HG03159 (cell line): ENCODE data around the gene NOTCH2.

Experiments
- ATAC-seq: cut with Tn5 transposase; IDR thresholded peaks from one replicate; pipeline ENCODE4 v1.9.1; 2021; ENCODE audit warnings: mild to moderate bottlenecking, moderate library complexity; ENCODE audit not compliant: unreplicated experiment

Gene NOTCH2

DNA sequence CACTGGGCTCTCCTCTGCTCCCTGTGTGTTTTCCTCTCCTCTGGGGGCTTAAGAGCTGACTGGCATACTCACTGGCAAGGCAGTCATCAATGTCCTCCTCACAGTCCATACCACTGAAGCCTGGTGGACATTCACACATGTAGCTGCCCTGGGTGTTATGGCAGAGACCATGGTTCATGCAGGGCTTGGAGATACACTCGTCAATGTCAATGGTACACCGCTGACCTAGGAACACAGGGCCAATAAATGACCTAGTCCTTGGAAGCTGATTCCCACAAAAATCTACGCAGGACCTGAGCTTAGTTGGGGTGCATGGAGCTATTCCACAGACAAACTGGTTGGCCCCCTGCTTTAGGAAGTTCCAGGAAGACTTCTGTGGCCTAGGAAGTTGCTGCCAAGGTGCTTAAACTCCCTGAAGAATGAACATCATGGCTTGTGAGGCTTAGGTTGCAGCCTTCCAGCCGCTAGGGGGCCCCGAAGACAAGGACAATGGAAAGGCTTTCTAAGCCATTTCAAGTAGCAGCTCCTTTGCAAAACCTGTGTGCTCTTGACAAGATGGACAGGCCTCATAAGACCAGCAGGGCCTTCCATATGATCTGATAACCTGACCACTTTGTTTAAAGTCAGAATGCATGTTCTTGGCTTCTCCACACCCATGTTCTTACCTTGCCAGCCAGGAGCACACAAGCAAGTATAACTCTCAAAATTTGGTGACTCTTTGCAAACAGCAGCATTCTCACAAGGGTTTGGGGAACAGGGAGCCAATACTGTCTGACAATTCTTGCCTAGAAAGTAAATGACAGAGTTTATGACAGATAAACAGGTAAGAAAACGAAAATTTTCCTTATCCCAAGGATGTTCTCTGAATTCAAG lies 120.9 kb downstream of the NOTCH2 start:
- no peak for ATAC-seq

DNA sequence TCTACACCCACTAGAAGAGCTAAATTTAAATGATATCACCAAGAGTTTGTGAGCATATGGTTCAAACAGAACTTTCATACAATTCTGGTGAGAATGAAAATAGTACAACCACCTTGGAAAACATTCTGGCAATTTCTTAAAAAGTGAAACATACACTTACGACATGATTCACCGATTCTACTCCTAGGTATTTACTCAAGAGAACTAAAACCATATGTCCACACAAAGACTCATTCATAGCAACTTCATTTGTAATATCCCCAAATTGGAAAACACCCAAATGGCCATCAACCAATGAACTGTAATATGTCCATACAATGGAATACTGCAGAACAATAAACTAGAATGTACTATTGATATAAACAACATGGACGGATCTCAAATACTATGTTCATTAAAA lies 122.0 kb downstream of the NOTCH2 start:
- ATAC-seq: no peak

DNA sequence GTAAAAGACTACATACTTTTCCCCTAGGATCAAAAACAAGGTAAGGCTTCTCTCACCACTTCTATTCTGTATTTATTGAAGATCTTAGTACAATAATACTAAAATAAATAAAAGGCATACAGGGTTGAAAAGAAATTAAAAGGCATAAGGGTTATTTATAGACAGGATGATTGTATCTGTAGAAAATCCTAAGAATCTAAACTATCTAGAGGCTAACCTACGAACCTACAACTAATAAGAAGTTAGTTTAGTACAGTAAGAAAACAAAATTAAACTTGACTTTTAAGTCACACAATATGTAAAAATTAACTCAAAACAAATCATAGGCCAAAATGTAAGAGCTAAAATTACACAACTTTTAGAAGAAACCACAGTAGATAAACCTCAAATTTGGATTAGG lies 122.7 kb downstream of the NOTCH2 start:
- ATAC-seq: no peak

DNA sequence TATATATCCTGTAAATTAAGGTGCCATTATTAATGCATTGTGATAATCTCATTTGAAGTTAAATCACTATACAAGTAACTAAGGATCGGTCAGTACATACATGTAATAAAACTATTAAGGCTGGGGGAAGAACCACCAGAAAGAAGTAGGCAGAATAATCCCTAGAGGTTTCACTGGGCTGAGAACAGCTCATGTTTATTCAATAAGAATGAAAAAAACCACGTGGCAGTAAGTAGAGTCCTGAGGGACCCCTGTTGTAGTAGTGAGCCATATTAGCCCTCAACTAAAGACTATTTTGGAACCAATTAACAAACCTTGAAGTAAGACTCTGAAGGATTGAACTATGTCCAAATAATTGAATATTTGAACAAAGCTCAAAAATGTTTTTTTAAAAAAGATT lies 126.2 kb downstream of the NOTCH2 start:
- no peak for ATAC-seq

DNA sequence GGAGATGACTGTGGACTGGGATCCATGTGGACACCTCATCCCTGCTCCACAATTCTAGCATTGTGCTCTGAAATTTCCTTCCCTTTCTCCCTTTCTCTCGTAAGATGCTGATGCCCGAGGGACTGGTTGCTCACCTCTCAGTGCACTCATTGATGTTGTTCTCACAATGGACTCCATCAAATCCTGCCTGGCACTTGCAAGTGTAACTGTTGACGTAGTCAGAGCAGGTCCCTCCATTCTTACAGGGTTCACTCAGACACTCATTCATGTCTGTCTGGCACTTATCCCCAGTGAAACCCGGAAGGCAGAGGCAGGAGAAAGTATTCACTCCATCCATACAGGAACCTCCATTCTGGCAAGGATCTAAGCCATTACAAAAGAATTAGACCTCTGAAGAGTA lies 128.1 kb downstream of the NOTCH2 start:
- ATAC-seq: no peak

DNA sequence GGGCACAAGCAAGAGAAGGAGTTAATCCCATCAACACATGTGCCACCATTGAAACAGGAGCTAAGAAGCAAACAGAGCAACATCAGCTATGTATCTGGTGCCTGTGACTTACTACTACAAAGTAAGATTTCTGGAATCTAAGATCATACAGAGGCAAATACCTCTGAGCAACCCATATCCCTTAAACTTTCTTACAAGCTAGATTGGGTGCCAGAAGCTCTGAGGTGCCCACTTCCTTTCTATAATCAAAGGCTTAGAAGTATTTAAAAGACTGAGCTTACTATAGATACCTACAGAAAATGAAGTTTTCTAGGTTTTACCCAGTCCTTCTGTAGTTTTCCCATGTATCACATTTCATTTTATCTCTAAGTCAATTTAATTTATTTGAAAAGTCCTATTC lies 128.8 kb downstream of the NOTCH2 start:
- no peak for ATAC-seq

DNA sequence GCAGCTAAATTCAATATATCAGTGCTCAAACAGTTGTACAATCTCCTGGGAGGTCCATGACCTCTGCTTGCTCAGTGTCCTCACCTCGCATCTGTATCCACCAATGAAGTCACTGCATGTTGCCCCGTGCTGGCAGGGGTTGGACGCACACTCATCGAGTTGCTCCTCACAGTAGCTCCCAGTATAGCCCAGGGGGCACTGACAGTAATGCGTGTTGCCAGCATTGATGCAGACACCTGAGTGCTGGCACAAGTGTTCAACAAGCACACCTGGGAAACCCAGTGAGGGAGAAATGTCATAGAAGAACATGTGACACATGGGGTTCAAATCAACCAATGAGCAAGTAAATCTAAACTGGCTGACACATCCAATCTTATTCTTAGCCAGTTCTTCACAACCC lies 132.3 kb downstream of the NOTCH2 start:
- no peak for ATAC-seq

DNA sequence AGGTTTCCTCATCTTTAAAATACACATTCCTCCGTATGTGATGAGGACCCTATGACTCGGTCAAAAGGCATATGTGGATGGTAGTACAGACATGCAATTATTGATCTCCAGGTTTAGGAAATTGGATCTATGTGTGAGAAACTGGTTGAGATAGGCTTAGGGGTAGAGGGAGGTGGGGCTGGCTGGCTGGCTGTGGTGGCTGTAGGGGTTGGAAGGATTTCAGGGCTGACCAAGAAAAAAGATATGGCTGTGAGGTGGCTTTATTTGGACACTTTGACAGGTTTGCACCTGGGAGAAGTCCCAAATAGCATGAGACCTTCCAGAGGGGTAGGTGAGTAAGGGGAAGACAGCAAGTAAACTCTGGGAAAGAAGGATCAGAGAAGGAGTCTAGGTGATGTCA lies 133.5 kb downstream of the NOTCH2 start:
- no peak for ATAC-seq

DNA sequence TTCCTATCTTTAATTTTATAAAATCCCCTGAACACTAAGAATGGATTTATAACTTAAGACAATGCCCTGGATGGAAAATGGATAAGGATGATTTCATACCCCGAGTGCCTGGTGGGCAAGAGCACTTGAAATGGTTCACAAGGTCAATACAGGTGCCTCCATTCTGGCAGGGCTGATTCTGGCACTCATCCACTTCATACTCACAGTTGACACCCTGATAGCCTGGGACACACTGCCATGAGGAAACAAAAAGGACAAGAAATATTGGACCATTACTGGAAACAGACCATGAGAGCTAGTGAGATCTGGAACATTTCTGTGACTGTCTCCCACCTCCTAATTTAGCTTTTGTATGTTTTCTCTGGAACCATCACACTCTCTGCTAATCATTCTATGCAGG lies 134.1 kb downstream of the NOTCH2 start:
- no peak for ATAC-seq

DNA sequence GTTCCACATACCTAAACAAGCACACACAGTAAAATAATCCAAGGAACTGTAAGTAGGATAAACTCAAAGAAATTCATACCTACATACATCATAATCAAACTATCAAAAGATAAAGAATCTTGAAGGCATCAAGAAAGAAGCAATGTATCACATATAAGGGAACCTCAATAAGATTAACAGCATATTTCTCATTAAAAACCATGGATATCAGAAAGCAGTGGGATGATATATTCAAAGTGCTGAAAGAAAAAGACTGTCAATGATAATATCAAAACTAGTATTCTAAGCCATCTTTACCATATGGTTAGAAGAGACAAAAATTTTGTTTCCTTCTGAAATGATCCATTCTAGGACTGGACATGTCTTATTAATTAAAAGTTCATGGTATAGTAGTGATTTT lies 136.1 kb downstream of the NOTCH2 start:
- no peak for ATAC-seq

DNA sequence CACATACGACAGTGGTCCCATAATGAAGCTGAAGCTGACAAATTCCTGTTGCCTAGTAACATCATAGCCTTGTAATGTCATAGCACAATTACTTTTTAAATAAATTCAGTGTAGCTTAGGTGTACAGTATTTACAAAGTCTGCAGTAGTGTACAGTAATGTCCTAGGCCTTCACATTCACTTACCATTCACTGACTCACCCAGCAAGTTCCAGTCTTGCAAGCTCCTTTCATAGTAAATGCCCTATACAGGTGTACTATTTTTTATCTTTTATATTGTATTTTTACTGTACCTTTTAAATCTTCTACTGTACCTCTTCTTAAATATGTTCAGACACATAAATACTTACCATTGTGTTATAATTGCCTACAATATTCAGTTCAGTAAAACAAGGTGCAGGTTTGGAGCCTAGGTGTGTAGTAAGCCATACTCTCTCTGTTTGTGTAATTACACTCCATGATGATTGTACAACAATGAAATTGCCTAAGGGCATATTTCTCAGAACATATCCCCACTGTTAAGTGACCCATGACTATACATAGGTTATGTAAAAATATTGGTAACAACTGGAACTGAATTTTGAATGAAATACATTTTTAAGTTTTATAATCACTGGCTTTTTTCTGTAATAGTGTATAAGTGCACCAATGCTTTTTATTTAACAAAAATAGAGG lies 139.7 kb downstream of the NOTCH2 start:
- no peak for ATAC-seq

DNA sequence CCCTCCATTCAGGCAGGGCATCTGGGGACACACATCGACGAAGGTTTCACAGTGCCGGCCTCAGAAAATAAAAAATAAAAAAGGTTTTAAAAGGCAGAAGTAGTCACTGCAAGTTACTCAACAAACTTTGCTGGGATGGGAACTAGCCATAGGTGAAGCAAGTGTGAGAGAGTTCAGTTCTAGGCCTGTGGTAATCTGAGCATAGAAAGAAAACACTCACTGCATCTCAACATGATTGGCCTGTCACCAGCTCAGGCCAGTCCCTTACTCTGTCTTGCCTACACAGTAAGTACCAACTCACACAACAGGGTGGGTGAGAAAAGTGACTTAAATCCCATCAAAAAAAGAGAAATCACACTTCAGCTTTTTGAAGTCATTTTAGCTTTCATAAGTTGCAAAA lies 142.9 kb downstream of the NOTCH2 start:
- no peak for ATAC-seq

DNA sequence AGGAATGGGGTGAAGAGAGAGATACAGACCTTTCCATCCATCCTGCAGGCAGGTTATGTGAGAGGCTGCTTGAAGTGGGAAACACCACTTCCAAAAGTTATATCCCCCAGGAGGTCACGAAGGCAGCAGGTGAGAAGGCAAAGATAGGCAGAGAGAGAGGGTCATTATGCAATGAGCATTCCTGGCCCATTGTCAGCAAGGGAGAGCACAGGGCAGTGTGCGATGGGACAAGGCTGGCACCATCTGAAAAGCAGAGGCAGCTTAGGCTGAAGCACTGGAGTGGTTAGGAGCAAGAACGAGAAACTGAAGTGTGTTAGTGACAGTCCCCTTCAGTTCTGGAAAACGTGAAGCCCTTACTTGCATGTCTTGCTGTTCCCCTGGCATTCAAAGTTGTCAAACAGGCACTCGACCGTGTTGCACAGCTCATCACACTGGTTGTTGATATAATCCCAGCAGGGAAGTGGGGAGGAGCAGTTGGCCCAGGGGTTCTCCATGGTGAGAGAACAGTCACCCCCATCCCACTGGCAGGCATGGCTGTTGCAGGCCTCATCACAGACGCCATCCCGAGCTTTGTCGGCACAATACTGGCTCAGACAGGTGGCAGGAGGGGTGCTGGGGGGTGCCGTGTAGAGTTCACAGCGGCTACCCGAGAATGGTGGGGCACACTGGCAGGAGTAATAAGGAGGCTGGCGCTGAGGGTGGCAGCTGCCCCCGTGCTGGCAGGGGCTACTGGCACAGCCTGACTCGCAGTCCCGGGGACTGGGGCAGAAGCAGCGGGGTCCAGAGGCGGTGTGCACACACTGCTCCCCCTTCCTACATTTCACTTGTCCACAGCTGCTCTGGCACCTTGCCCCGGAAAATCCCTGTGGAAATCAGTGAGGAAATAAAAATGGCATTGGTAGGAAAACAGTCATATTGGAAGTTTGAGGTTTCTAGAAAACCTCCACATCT lies 144.2 kb downstream of the NOTCH2 start:
- ATAC-seq: no peak

DNA sequence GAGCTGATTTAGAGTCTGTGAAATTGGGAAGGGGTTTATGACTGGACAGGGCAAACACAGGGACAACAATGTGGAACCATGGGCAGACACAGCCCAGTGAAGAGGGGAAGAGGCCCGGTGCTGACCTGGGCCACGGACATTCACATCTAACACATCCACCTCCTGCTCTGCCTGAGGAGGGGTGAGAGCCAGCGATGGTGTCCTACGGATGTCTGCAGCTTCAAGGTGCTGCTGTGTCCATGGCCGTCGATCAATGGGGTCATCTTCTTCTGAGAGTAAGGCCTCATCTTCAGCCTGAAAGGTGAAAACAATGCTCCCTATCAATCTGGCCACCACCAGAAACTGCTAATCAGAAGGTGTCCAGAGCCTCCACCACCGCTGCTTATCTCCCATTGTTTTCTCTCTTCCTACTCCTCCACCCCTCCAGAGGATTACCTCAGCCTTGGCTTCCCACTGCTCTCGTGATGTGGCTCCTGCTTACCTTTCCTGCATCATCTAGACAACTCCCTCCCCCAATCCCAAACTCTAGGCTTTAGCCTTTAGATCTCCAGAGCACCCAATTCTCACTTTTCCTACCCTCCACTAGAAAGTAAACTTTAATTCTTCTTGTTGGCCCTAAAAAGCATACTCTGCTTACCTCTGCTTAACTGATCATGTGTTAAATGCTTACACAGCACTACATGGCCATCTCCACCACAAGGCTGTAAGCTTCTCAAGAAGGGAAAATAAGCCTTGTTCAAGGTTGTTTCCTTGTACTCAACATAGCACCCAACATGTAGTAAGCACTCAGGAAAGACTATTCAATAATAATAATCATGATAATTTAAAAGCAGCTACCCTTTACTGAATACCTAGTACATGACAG lies 149.1 kb downstream of the NOTCH2 start:
- no peak for ATAC-seq

DNA sequence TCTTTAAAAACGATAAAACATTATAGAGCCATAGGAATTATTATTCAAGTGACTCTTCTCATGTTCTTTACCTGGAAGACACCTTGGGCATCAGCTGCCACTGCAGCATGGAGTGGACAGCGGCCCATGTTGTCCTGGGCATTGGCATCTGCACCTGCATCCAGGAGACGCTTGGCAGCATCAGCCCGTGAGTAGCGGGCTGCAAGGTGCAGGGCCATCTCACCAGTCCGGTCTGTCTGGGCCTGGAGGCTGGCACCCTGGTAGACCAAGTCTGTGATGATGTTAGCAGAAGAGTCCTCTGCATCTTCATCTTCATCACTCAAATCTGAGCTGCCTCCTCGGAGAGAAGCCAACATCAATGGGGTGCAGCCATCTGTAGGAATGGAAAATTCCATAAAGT lies 150.2 kb downstream of the NOTCH2 start:
- ATAC-seq: no peak

DNA sequence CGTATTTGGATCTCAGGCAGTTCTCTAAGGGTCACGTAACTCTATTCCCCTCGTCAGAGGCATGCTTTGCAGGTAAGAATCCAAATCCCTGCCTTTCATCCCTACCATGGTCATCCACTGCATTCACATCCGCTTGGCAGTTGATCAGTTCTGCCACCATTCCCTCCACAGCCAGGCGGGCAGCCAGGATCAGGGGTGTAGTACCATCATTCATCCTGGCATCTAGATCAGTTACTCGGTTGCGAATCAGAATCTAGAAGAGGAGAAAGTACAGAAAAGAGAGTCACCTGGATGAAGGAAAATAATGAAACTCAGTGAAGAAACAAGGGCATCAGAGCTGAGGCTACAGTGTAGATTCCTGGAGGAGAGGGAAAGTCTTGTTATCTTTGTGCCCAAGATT lies 151.2 kb downstream of the NOTCH2 start:
- no peak for ATAC-seq

DNA sequence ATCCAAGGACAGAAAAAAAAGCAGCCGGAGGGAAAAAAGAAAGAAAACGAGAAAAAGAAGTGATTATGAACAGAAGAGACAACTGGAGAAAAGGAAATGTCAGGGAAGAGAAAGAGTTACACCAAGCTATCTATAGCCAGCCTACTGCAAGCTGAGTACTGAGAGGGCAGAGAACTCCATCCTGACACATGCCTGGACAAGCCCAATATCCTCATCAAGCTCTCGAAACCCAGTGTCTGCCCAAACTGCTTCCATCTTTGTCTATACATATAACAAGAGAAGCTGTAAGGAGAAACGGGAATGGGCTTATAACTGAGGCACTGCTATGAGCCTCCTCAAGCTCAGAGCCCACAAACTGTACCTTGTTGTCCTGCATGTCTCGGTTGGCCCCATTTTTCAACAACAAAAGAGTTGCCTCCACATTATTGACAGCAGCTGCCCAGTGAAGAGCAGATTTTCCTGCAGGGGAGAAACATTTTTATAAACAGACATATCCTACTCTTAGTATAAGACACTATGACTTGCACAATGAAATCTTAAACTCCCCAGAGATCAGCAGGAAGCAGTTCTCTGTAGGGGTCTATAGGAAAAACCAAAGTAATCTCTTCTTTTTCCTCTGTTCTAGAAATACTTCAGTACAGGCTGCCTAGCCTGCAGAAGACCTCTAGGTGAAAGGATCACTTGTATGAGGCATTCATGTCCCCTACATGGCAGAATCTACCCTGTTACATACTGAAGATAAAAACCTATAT lies 152.0 kb downstream of the NOTCH2 start:
- no peak for ATAC-seq

DNA sequence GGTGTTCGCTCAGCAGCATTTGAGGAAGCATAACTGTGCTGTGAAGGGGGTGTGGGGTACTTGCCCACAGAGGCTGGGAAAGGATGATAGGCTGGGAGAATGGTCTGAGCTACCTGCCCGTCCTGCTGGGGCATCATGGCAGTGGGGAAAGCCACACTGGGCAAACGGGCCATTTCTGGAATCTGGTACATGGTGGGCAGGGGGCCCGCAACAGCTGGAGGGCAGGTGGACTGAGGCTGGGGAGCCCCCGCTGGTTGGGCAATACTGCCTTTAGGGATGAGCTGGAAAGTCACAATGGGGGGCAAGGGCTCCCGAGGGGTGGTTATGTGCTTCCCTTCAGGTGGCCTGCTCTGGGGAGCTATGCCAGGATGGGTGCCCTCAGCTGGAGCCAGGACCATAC lies 153.9 kb downstream of the NOTCH2 start:
- ATAC-seq: no peak

DNA sequence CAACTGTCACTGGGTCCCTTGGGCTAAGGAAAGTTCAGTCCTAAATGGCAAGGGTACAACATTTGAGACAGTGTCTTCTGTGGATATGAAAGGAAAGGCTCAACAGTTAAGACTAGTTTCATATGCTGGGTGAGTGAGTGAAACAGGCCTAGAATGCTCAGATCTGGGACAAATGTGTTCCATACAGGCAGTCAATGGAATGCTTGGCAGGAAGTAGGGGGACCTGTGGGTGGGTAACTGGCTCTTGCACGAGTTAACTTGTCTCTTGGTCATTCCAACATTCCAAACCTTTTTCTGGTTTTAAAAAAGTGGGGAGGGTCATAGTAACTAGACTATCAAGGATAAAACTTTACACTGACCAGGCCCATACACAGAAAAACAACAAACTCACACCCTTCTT lies 155.4 kb downstream of the NOTCH2 start:
- ATAC-seq: no peak

DNA sequence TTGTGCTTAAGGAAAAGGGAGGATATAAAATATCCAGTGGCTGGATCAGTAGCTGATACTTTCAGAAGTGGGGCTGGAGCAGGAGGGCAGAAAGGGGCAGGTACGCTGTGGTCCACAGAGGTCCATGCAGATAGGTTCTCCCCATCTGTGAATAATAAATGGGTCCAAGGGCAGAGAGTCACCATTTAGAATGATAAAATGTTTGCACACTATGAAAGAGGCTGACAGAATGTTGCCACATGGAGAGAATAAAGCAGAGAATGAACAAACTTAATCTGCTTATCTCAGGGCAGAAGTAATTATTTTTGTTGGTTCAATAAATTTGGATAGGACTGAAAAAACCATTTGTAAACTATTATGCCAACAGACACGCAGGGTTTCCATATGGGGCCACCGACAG lies 156.5 kb downstream of the NOTCH2 start:
- no peak for ATAC-seq
